ENCODE measurements around the gene FAU. TPM values are rescaled to one million over a fixed set of nuclear protein-coding genes. Genes with fewer than 3 reads are reported as not detected.

FAU gene
- total RNA-seq, 1 experiment from 2014 or later, result 137 TPM

GRCh38 chr11:65141896-65142494 lies 20.1 kb upstream of the FAU start:
- no peak for DNase-seq (ENCODE audit: low spot score)
- in situ Hi-C loops (cut with HindIII; ENCODE audit: low sequenced_read_pairs), result no loop called here

GRCh38 chr11:65136515-65137096 lies 14.7 kb upstream of the FAU start:
- in situ Hi-C loops (cut with HindIII; ENCODE audit: low sequenced_read_pairs), result no loop called here
- no peak for DNase-seq (ENCODE audit: low spot score)

GRCh38 chr11:65135633-65136145 lies 13.8 kb upstream of the FAU start:
- DNase-seq (ENCODE audit: low spot score), result no peak
- in situ Hi-C loops (cut with HindIII; ENCODE audit: low sequenced_read_pairs), result no loop called here

GRCh38 chr11:65134952-65135632 lies 13.2 kb upstream of the FAU start:
- DNase-seq (ENCODE audit: low spot score), result peak; percentile 99
- in situ Hi-C loops (cut with HindIII; ENCODE audit: low sequenced_read_pairs), result no loop called here

- in situ Hi-C loops (cut with HindIII; ENCODE audit: low sequenced_read_pairs), result no loop called here
- peak; percentile 86 for DNase-seq (ENCODE audit: low spot score)
These were observed 12.5 kb upstream of the FAU start, which contains the start of gene SYVN1 for GRCh38 chr11:65134240-65134951. Gene SYVN1 (minus strand): TSS chr11:65134519. CDS start chr11:65133601, 918 bp downstream.

- DNase-seq (ENCODE audit: low spot score), result no peak
- in situ Hi-C loops (cut with HindIII; ENCODE audit: low sequenced_read_pairs), result no loop called here
These were observed 11.8 kb upstream of the FAU start for GRCh38 chr11:65133724-65134123.

- DNase-seq (ENCODE audit: low spot score), result no peak
- in situ Hi-C loops (cut with HindIII; ENCODE audit: low sequenced_read_pairs), result no loop called here
These were observed 11.2 kb upstream of the FAU start for GRCh38 chr11:65132988-65133700.

GRCh38 chr11:65132238-65132987 lies 10.5 kb upstream of the FAU start:
- DNase-seq (ENCODE audit: low spot score), result no peak
- in situ Hi-C loops (cut with HindIII; ENCODE audit: low sequenced_read_pairs), result no loop called here

- in situ Hi-C loops (cut with HindIII; ENCODE audit: low sequenced_read_pairs), result no loop called here
These were observed 9.9 kb upstream of the FAU start for GRCh38 chr11:65131895-65132237.

GRCh38 chr11:65131417-65131776 lies 9.5 kb upstream of the FAU start:
- no peak for DNase-seq (ENCODE audit: low spot score)
- in situ Hi-C loops (cut with HindIII; ENCODE audit: low sequenced_read_pairs), result no loop called here

More at GRCh38 chr11:65131895-65132237, 9.9 kb upstream of the FAU start:
- DNase-seq (ENCODE audit: low spot score), result no peak

GRCh38 chr11:65130631-65131416 lies 8.9 kb upstream of the FAU start:
- DNase-seq (ENCODE audit: low spot score), result no peak
- in situ Hi-C loops (cut with HindIII; ENCODE audit: low sequenced_read_pairs), result no loop called here

- in situ Hi-C loops (cut with HindIII; ENCODE audit: low sequenced_read_pairs), result no loop called here
- no peak for DNase-seq (ENCODE audit: low spot score)
These were observed 7.9 kb upstream of the FAU start for GRCh38 chr11:65129649-65130441.

GRCh38 chr11:65128182-65129145 lies 6.5 kb upstream of the FAU start:
- in situ Hi-C loops (cut with HindIII; ENCODE audit: low sequenced_read_pairs), result no loop called here
- DNase-seq (ENCODE audit: low spot score), result no peak

- in situ Hi-C loops (cut with HindIII; ENCODE audit: low sequenced_read_pairs), result no loop called here
- DNase-seq (ENCODE audit: low spot score), result no peak
These were observed 5.7 kb upstream of the FAU start for GRCh38 chr11:65127473-65128181.

- DNase-seq (ENCODE audit: low spot score), result no peak
- in situ Hi-C loops (cut with HindIII; ENCODE audit: low sequenced_read_pairs), result no loop called here
These were observed 4.8 kb upstream of the FAU start for GRCh38 chr11:65126624-65127274.
